ENCODE data around the gene RAB17. TPM values are rescaled to one million over a fixed set of nuclear protein-coding genes. Genes with fewer than 3 reads are reported as not detected.
"Not testable (repeated sequence)": the region's sequence is repeated elsewhere in the genome, so short reads cannot be mapped to it uniquely, and the experiment has no call there.

The RAB17 gene
- total RNA-seq, 1 donor from 2014 or later: 1.2 TPM

DNA sequence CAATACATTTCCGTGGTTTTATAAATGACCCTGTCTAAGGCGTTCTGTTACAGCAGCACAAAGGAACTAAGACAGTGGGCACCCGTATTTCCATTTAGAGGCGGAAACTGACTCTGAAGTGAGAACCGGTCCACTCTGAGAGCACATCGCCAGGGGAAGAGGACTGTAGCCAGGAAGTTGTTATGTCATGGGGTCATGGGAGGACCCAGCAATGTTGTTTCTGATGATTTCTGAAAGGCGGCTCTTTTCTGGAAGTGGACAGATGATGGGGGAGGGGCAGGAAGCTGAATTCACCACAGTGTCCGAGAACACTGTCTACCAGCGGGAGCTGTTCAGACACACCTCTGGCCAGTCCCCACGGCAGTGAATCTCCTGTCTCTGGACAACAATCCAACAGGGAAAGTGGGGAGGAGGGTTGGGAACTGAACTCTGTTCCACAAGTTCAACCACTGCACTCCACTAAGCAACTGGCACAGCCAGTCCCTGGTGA lies 34.7 kb upstream of the RAB17 start:
- no peak for DNase-seq (ENCODE audit: low spot score)

DNA sequence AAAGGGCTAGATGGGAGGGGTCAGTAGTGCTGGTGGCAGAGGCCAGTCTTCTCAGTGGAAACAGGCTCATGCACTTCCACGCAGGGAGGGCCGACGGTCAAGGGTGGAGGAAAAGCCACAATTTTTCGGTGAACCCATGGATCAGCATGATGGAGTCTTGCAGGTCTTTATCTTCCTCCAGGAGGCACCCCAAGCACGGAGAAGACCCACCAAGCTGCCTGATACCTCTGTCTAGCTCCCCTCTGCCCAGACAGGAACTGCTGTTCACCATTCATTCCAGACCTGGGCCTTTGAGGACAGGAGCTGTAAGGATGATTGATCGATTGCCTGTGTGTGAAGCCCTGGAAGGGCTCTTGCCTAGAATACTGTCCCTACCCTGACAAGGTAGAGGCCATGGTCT lies 34.0 kb upstream of the RAB17 start:
- DNase-seq (ENCODE audit: low spot score): no peak

GRCh38 chr2:237623428-237624403 lies 33.2 kb upstream of the RAB17 start:
- no peak for DNase-seq (ENCODE audit: low spot score)

DNA sequence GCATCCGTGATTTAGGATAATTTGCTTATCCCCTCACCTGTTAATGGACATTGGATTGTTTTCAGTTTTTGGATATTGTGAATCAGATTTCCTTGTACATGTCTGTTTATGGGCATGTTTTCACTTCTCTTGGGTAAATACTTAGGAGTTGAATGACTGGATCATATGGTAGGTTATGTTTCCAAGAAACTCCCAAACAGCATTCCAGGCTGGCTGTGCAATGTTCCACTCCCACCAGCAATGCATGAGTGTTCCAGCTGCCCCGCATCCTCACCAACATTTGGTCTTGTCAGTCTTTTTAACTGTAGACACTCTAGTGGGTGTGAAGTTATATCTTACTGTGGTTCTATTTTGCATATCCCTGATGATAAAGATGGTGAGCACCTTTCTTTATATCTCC lies 27.9 kb upstream of the RAB17 start:
- no peak for DNase-seq (ENCODE audit: low spot score)

DNA sequence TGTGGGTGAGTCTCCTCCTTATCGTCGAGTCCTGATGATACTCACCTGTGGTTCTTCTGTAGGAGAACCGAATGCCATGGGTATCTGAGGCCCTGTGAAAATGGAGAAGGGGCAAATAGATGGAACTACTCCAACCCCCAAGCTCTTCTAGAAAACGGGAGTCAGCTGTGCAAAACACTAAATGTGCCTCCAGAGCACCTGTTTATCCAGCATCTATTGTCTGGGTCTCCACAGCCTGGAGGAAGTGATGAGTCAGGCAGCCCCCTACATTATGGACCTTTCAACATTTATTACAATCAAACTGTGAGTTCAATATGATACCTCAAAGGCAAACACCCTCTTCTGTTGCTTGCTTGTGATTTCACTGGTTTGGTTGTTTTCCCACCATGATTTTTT lies 27.1 kb upstream of the RAB17 start:
- no peak for DNase-seq (ENCODE audit: low spot score)

- peak; percentile 60 for DNase-seq (ENCODE audit: low spot score)
Measured at GRCh38 chr2:237616734-237617586, 26.4 kb upstream of the RAB17 start.

- no peak for DNase-seq (ENCODE audit: low spot score)
Measured at GRCh38 chr2:237616373-237616733, 25.8 kb upstream of the RAB17 start.

DNA sequence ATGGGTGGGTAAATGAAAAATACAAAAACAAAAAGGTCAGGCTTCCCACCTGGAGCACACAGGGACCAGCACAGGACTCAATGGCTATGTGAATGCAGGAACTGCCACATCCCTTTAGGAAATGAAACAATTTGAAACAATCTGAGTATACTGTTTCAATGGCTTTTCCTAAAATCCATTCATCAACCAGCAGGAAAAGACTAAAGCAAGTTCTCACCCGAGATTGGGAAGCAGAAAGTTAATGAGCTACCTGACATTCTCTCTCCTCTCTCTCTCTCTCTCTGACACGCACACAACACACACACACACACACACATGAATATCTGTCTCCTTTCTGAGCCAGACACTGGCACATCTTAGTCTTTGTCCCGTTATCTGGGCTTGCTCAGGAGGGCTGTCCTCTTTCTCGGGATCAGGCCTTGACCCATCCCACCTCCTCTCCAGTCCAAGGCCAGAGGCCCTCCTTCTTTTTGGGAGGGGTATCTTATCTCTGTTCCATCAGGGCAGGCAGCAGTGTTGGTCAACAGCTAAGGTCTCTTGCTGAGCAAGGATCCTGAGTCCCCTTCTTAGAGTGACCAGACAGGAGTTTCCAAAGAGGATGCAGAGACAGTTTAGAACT lies 25.2 kb upstream of the RAB17 start:
- no peak for DNase-seq (ENCODE audit: low spot score)

DNA sequence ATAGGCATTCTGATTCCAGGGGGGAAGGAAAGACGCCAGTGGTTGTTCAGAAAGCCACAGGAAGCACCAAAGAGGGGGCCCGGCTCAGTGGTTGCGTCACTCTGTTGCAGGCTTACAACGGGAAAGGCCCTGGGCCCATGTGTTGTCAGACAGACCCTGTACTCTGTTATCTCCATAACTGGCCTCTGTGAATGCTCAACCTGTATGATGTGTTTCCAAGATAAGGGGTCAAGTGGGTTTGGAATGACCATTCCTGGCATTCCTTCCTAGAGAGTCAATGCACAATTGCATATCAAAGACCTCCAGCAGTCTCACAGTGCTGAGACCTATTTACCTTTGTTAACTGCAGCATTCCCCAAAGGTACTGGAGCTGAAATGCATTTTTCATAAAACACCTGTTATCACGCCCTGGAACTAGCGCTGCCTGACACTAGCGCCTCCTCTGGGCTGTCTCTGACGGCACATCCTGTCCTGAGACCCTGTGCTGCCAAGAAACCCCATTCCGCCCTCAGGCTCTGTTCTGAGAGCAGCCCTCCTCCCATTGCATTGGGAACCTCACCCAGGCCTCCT lies 23.7 kb upstream of the RAB17 start:
- no peak for DNase-seq (ENCODE audit: low spot score)

GRCh38 chr2:237613679-237614078 lies 23.1 kb upstream of the RAB17 start:
- no peak for DNase-seq (ENCODE audit: low spot score)

DNA sequence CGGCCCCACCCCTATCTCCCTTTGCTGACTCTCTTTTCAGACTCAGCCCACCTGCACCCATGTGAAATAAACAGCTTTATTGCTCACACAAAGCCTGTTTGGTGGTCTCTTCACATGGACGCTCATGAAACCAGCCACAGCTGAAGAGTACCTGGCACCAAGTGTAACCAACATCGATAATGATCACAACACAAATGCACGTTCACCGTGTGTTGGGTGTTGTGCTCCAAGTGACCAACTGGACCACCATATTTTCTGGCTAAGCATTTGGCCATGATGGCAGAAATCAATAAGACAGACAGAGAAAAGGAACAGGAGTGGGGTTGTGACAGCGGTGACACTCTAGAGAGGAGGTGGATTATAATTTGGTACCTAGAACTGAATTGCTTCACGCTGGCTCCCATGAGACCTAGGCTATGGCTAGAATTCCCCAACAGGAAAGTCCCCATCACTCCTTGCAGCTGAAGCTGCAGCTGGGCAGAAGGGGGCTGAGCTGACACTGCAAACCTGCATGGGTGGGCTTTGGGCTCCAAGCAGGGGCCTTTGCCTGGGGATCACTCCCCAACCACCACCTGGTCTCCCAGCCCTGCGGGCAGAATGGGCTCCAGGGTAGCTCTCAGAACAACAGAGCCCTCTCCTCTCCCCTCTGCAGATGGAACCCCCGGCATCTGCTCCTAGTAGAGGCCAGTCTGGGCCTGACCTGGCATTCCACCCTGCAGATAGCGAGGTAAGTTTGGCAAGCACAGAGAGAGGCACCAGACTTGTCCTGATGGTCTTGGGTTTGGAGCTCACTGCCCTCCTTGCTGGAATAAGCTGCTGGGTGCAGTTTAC lies 22.2 kb upstream of the RAB17 start:
- no peak for DNase-seq (ENCODE audit: low spot score)

DNA sequence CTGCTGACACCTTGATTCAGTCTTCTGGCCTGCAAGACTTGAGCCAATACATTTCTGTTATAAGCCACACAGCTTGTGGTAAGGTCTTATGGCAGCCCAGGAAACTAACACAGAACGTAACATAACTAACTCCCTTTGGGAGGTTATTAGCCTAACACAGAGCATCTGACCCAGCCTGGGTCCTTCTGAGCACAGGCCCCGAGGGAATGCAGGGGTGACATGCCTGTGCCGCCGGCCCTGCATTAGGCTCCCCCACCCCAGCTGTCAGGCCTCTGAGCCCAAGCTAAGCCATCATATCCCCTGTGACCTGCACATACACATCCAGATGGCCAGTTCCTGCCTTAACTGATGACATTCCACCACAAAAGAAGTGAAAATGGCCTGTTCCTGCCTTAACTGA lies 16.0 kb upstream of the RAB17 start:
- DNase-seq (ENCODE audit: low spot score): not testable (repeated sequence)

DNA sequence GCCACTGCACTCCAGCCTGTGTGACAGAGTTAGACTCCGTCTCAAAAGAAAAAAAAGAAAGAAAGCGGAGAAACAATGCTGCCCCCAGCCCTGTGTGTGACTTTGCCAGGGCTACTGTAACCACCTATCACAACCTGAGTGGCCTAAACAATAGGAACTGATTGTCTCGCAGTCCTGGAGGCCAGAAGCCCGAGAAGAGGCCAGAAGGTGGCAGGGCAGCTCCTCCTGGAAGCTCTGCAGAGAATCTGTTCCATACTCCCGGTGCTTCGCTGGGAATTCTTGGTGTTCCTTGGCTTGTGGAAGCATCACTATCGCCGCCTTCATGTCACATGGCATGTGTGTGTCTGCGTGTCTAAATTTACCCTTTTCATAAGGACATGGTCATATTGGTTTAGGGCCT lies 14.4 kb upstream of the RAB17 start:
- no peak for DNase-seq (ENCODE audit: low spot score)

DNA sequence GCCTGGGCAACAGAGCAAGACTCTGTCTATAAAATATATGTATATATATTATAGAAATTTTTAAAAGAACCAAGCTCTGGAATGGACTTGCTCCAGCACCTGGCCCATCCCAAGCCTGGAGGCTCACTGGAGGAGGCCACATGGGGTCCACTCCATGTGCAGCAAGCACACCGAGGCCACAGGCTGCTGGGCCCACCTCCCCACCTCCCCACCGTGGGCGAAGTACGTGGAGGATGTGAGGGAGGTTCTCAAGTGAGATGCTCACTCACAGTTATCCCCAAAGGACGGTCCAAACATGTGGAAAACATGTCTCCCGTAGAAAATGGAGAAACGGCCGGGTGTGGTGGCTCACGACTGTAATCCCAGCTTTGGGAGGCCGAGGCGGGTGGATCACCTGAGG lies 13.9 kb upstream of the RAB17 start:
- DNase-seq (ENCODE audit: low spot score): no peak

GRCh38 chr2:237603718-237604362 lies 13.3 kb upstream of the RAB17 start:
- DNase-seq (ENCODE audit: low spot score): peak; percentile 57

DNA sequence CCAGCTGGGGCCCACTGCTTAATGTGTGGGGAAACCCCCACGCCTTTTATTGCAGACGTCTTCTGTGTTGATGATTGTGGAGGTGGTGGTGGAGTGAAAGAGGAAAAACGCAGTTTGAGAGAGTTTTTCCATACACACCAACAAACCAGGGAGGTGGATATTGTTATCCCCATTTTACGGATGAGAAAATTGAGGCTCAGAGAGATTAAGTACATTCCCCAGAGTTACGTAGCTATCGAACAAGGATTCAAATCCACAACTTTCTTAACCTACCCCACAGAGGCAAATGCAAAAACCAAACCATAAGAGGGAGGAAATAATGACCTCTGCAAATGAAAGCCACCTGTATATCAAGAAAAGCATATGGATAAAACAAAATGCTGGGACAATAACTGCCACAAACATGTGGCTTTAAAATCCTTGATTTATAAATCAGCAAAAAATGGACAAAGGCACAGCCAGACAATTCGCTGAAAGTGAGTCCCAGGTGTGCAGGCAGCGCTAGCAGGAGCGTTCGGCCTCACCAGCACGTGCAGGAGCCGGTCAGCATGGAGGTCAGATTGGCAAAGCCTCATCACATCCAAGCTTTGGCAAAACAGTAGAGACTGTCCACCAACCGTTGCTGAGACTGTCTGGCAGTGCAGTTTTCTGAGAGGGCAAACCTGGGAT lies 12.6 kb upstream of the RAB17 start:
- no peak for DNase-seq (ENCODE audit: low spot score)

DNA sequence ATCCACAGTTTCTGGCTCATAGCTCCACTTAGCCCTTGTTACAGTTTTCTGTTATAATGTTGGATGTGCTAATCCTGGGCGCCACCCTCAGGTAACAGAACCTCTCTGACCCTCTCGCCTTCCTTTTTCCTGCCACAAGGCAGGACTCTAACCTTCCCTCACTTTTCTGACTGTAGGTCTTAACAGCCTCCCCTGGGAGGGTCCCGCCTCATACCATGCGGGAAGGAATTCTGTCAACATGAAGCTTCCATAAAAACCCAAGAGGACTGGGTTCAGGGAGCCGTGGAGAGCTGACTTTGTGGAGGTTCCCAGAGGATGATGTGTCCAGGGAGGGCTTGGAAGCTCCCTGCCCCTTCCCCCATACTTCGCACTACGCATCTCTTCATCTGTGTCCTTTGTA lies 11.9 kb upstream of the RAB17 start:
- DNase-seq (ENCODE audit: low spot score): no peak

GRCh38 chr2:237601453-237602116 lies 11.1 kb upstream of the RAB17 start:
- no peak for DNase-seq (ENCODE audit: low spot score)

GRCh38 chr2:237600205-237600846 lies 9.8 kb upstream of the RAB17 start:
- peak; percentile 90 for DNase-seq (ENCODE audit: low spot score)
